ENCODE data around the gene CIP2A.

CIP2A gene

DNA sequence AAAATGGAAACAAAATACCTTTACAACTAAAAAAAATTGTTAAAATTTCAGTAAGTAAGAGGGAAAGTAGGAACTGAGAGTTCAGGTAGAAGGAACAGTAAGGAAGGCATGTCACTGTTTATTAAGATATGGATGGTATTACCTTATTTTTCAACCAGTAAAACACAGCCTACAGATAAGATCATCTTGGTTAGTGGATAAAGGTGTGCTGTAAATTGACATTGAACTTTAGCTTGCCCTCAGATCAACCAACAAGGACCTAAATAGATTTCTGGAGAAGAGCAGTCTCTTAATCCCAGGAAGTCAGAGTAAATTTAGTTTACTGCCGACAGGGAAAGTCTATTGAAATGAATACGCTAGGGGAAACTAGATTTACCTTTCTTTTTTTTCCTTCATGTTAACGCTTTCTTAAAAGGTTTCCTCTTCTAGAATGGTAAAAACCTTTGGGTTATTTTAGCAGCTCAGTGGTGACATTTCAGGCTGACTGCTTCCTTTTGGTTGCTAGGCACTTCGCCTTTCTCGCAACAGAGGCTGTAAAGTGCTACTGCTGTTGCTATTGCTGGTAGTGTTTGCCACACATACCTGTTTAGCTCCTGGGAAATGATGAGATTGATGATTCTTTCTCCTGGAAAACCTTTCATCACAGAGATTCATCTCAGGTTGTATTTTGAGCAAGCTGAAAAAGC lies 13.2 kb upstream of the CIP2A start:
- Histone ChIP-seq H3K4me3 (ENCODE audit: low read depth in 1 of 2, low read length in 2 of 2) (no peak overlapping the region), H3K9ac (ENCODE audit: low read length) (no peak overlapping the region), H3K27me3 (ENCODE audit: control insufficient read depth in 1 of 2, insufficient read depth in 2 of 2, low read length in 2 of 2) (no peaks in the 10 kb centered on the region), H3K4me1 (ENCODE audit: insufficient read depth, low read length) (no peaks in the 10 kb centered on the region), H3K9me3 (ENCODE audit: low read length) (no peaks in the 10 kb centered on the region), H3K27ac (ENCODE audit: low read depth, low read length) (no peak overlapping the region), H3K36me3 (ENCODE audit: insufficient read depth, low read length) (no peaks in the 10 kb centered on the region)

DNA sequence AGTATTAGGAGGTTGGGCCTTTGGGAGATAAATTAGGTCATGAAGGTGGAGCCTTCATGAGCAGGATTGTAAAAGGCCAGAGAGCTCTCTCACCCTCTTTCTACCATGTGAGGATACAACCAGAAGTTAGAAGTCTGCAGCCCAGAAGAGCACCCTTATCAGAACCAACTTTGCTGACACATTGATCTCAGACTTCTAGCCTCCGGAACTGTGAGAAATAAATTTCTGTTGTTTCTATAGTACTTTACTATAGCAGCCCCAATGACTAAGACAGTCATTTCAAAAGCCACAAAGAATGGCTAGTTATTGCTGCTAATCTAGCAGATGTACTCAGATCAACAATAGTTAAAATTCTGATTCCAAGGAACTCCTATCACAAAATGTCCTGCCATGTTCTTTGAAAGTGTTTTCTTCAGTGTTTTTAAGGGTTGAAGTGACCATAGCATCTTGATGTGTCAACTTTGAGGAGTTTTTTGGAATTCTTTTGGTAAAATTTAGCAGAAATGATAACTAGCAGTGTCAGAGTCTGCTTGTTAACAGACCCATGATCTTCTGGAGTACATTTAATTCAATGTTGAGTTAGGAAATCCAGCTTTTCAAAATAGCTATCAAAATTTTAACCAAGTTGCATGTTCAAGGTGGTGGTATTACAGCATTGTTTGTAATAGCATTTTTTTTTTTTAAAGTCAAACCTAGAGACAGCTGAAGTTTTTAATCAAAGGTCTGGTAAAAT lies 10.6 kb upstream of the CIP2A start:
- H3K27ac ChIP-seq (ENCODE audit: low read depth, low read length): no peak overlapping the region
- no peak overlapping the region for H3K4me3 ChIP-seq (ENCODE audit: low read depth in 1 of 2, low read length in 2 of 2)
- H3K36me3 ChIP-seq (ENCODE audit: insufficient read depth, low read length): no peaks in the 10 kb centered on the region
- H3K27me3 ChIP-seq (ENCODE audit: control insufficient read depth in 1 of 2, insufficient read depth in 2 of 2, low read length in 2 of 2): no peaks in the 10 kb centered on the region
- no peak overlapping the region for H3K9ac ChIP-seq (ENCODE audit: low read length)
- H3K4me1 ChIP-seq (ENCODE audit: insufficient read depth, low read length): no peaks in the 10 kb centered on the region
- H3K9me3 ChIP-seq (ENCODE audit: low read length): no peaks in the 10 kb centered on the region

DNA sequence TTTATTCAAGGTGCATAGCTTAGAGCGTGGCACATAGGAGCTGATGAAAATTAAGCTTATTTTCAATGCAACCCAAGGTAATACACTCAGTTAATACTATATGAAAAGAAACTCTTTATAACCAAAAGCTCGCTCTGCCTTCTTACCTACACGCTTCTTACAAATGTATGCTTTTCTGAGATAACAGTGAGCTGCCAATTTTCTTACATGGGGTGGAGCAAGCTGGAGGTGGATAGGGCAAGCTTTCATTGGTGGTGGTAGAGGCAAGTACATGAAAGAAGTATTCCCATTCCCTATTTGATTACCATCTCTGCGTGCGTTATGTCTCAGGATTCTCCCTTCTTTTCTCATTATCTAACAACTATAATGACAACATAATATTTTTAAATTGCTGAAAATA lies 9.1 kb upstream of the CIP2A start:
- no peaks in the 10 kb centered on the region for H3K36me3 ChIP-seq (ENCODE audit: insufficient read depth, low read length)
- no peak overlapping the region for H3K27ac ChIP-seq (ENCODE audit: low read depth, low read length)

DNA sequence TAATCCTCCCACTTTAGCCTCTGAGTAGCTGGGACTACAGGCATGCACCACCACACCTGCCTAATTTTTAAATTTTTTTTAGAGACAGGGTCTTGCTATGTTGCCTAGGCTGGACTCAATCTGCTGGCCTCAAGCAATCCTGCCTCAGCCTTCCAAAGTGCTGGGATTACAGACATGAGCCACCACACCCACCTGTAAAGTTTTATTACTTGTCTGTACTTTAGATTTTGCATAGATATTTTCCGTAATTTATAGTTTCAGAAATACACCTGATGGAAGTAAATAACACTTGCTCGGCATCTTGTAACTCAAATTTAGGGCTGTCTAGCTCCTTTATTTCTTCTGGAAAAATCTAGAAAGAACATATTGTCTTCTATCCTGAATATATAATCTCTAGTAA lies 6.1 kb upstream of the CIP2A start:
- Histone ChIP-seq H3K9me3 (ENCODE audit: low read length) (no peaks in the 10 kb centered on the region), H3K4me3 (ENCODE audit: low read depth in 1 of 2, low read length in 2 of 2) (no peak overlapping the region), H3K4me1 (ENCODE audit: insufficient read depth, low read length) (no peaks in the 10 kb centered on the region), H3K9ac (ENCODE audit: low read length) (no peak overlapping the region), H3K27ac (ENCODE audit: low read depth, low read length) (no peak overlapping the region), H3K36me3 (ENCODE audit: insufficient read depth, low read length) (no peaks in the 10 kb centered on the region), H3K27me3 (ENCODE audit: control insufficient read depth in 1 of 2, insufficient read depth in 2 of 2, low read length in 2 of 2) (no peaks in the 10 kb centered on the region)

More for the DNA sequence above, 9.1 kb upstream of the CIP2A start:
- Histone ChIP-seq H3K9ac (ENCODE audit: low read length) (no peak overlapping the region), H3K9me3 (ENCODE audit: low read length) (no peaks in the 10 kb centered on the region), H3K27me3 (ENCODE audit: control insufficient read depth in 1 of 2, insufficient read depth in 2 of 2, low read length in 2 of 2) (no peaks in the 10 kb centered on the region), H3K4me3 (ENCODE audit: low read depth in 1 of 2, low read length in 2 of 2) (no peak overlapping the region), H3K4me1 (ENCODE audit: insufficient read depth, low read length) (no peaks in the 10 kb centered on the region)

DNA sequence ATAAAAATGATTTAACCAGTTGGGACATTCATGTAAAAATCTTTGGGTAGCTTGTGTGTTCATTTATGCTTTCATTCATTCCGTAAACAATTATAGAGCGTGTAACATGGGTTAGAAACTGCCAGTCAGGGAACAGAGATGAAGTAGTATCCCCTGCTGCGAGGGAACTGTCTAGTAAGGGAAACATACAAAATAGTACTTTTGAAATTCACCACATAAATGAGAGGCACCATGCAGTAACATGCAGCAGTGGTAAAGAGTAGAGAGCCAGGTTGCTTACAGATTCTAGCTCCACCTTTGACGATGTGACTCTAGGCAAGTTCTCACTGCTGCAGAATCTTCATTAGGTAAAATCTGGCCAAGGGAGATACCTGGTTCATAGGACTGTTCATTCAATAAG lies 1.2 kb upstream of the CIP2A start:
- H3K4me3 ChIP-seq (ENCODE audit: low read depth in 1 of 2, low read length in 2 of 2): peak overlapping the region in 1 of 2 donors; percentile 70
- no peaks in the 10 kb centered on the region for H3K27me3 ChIP-seq (ENCODE audit: control insufficient read depth in 1 of 2, insufficient read depth in 2 of 2, low read length in 2 of 2)
- H3K36me3 ChIP-seq (ENCODE audit: insufficient read depth, low read length): no peaks in the 10 kb centered on the region
- no peaks in the 10 kb centered on the region for H3K9me3 ChIP-seq (ENCODE audit: low read length)
- no peaks in the 10 kb centered on the region for H3K4me1 ChIP-seq (ENCODE audit: insufficient read depth, low read length)
- H3K27ac ChIP-seq (ENCODE audit: low read depth, low read length): no peak overlapping the region
- H3K9ac ChIP-seq (ENCODE audit: low read length): peak overlapping the region; percentile 75

DNA sequence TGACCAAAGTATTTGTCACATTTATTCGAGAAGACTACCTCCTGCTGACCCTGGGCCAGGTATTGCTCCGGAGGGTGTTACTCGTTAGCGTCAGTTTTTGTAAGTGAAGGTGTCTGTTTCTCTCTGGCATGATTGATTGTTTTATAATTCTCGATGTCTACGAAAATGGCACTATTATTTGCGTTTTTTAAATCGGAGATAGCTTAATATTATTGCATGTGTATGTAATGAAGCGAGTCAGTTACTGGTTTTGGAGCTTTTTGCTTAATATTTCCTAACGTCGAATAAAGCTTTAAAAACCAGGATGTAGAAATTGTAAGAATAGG lies 723 bp upstream of the CIP2A start:
- Histone ChIP-seq H3K27ac (ENCODE audit: low read depth, low read length) (peak overlapping the region; percentile 81), H3K27me3 (ENCODE audit: control insufficient read depth in 1 of 2, insufficient read depth in 2 of 2, low read length in 2 of 2) (no peaks in the 10 kb centered on the region), H3K4me1 (ENCODE audit: insufficient read depth, low read length) (no peaks in the 10 kb centered on the region), H3K9ac (ENCODE audit: low read length) (peak overlapping the region; percentile 75), H3K9me3 (ENCODE audit: low read length) (no peaks in the 10 kb centered on the region), H3K36me3 (ENCODE audit: insufficient read depth, low read length) (no peaks in the 10 kb centered on the region), H3K4me3 (ENCODE audit: low read depth in 1 of 2, low read length in 2 of 2) (peak overlapping the region; percentile 67 to 70)

DNA sequence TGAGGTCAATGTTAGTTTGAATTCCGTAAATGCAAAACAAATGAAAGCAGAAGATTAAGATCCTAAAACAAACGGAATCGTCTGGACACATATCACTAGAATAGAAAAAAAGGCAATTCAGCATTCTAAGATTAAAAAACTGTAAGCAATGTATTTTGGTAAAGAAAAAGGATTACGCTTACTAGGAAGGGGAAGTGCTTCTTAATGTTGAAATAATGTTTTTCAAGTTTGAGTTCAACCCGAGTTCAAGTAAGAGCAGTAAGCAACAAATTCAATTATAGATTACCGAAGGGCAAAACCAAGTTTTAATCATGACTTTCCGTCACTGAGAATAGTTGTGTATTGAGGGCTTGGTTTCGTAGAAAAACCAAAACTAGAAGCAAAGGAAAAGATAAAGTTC lies 637 bp downstream of the CIP2A start:
- no peaks in the 10 kb centered on the region for H3K4me1 ChIP-seq (ENCODE audit: insufficient read depth, low read length)
- no peaks in the 10 kb centered on the region for H3K36me3 ChIP-seq (ENCODE audit: insufficient read depth, low read length)
- H3K9ac ChIP-seq (ENCODE audit: low read length): no peak overlapping the region
- peak overlapping the region; percentile 17 for H3K27ac ChIP-seq (ENCODE audit: low read depth, low read length)
- H3K4me3 ChIP-seq (ENCODE audit: low read depth in 1 of 2, low read length in 2 of 2): peak overlapping the region; percentile 67 to 70
- no peaks in the 10 kb centered on the region for H3K9me3 ChIP-seq (ENCODE audit: low read length)
- no peaks in the 10 kb centered on the region for H3K27me3 ChIP-seq (ENCODE audit: control insufficient read depth in 1 of 2, insufficient read depth in 2 of 2, low read length in 2 of 2)

DNA sequence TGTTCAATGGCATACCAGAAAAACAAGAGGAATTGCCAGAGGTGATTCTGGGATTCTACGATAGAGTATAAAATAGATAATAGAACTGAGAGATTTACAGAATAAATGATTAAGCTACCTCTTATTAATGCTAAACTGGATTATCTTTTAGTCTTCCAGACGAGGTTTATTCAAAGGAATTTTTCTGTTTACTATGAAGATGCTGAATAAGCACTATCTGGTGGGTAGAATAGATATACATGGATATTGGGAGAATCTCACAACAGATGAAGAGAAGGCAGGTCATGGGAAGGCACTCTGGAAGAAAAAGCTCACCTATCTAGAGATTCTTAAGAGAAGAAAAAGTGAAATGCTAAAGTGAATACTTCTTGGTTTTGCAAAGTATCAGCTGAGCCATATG lies 11.2 kb downstream of the CIP2A start:
- H3K27ac ChIP-seq (ENCODE audit: low read depth, low read length): no peak overlapping the region

DNA sequence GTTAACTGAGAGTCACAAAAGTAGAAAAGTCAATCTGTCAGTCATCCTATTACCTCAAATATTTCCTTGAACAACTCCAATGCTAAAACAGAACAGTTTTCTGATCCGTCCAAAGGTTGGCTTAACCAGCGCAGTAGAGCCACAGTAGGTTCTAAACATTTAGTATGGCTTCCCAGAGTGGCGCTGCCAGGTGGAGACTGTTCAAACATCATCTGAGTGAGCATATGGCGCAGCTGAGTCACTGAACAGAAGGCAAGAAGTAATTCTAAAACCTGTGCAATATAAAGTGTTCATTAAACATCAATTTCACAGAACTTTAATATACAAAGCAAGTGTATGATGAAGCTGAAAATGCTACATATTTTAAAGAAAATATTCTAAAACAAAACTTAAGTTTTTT lies 19.9 kb downstream of the CIP2A start:
- Histone ChIP-seq H3K27ac (ENCODE audit: low read depth, low read length) (no peak overlapping the region), H3K4me3 (ENCODE audit: low read depth in 1 of 2, low read length in 2 of 2) (no peak overlapping the region), H3K36me3 (ENCODE audit: insufficient read depth, low read length) (no peaks in the 10 kb centered on the region), H3K27me3 (ENCODE audit: control insufficient read depth in 1 of 2, insufficient read depth in 2 of 2, low read length in 2 of 2) (no peaks in the 10 kb centered on the region), H3K9me3 (ENCODE audit: low read length) (no peaks in the 10 kb centered on the region), H3K4me1 (ENCODE audit: insufficient read depth, low read length) (no peaks in the 10 kb centered on the region), H3K9ac (ENCODE audit: low read length) (no peak overlapping the region)

More for the DNA sequence above, 11.2 kb downstream of the CIP2A start:
- Histone ChIP-seq H3K27me3 (ENCODE audit: control insufficient read depth in 1 of 2, insufficient read depth in 2 of 2, low read length in 2 of 2) (no peaks in the 10 kb centered on the region), H3K4me1 (ENCODE audit: insufficient read depth, low read length) (no peaks in the 10 kb centered on the region), H3K9ac (ENCODE audit: low read length) (no peak overlapping the region), H3K9me3 (ENCODE audit: low read length) (no peaks in the 10 kb centered on the region), H3K4me3 (ENCODE audit: low read depth in 1 of 2, low read length in 2 of 2) (no peak overlapping the region), H3K36me3 (ENCODE audit: insufficient read depth, low read length) (no peaks in the 10 kb centered on the region)

DNA sequence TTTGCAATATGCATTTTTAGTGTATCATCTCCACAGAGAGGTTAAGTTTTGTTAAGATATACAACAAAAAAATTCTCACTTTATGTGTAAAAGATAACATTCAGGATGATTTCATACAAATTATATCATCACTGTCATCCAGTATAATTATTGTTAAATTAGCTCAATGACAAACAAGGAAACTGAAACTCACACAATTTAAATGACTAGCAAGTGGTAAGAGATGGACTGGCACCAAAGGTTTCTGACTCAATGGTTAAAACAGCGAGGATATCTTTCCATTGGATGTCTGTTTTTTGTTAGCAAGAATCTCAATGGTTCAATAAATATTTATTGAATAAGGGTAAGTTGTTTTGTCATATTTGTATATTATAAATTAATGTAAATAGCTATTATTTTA lies 22.6 kb downstream of the CIP2A start:
- Histone ChIP-seq H3K27ac (ENCODE audit: low read depth, low read length) (no peak overlapping the region), H3K9ac (ENCODE audit: low read length) (no peak overlapping the region), H3K27me3 (ENCODE audit: control insufficient read depth in 1 of 2, insufficient read depth in 2 of 2, low read length in 2 of 2) (no peaks in the 10 kb centered on the region), H3K4me3 (ENCODE audit: low read depth in 1 of 2, low read length in 2 of 2) (no peak overlapping the region), H3K4me1 (ENCODE audit: insufficient read depth, low read length) (no peaks in the 10 kb centered on the region), H3K9me3 (ENCODE audit: low read length) (no peaks in the 10 kb centered on the region), H3K36me3 (ENCODE audit: insufficient read depth, low read length) (no peaks in the 10 kb centered on the region)

DNA sequence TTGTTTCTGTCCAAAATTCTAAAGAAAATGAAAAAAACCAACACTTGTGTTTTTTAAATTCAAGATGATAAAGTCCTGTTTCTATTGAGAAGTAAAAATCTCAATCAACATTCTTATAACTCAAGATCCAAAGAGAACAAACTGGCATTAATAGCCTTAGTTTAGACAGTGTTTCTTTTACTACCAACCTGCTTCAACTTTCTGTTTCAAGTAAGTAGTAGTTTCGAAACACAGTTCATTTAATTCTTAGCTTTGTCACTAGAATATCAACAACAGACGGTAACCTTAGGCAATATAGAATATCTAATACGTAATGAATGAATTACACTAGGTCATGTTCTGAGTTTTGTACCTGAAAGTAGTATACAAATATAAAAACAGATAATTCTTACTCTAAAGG lies 23.7 kb downstream of the CIP2A start:
- Histone ChIP-seq H3K4me1 (ENCODE audit: insufficient read depth, low read length) (no peaks in the 10 kb centered on the region), H3K36me3 (ENCODE audit: insufficient read depth, low read length) (no peaks in the 10 kb centered on the region), H3K27ac (ENCODE audit: low read depth, low read length) (no peak overlapping the region), H3K4me3 (ENCODE audit: low read depth in 1 of 2, low read length in 2 of 2) (no peak overlapping the region), H3K9me3 (ENCODE audit: low read length) (no peaks in the 10 kb centered on the region), H3K9ac (ENCODE audit: low read length) (no peak overlapping the region), H3K27me3 (ENCODE audit: control insufficient read depth in 1 of 2, insufficient read depth in 2 of 2, low read length in 2 of 2) (no peaks in the 10 kb centered on the region)

DNA sequence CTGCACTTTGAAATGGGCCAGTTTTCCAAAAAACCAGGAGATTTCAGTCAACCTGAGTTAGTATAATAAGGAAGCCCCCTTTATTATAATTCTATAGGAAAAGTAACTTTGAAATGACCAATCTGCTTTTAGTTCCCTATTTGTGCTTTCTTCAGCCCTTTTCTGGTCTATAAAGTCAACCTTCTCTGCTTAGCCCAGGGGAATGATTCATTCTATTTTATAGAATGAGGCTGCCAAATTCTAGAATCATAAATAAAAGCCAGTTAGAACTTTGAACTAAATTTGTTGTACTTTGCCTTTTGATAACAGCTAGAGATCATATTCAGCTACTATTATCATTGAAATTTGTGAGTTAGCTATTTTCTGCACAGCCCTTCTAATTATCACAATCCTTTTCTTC lies 24.7 kb downstream of the CIP2A start:
- Histone ChIP-seq H3K9ac (ENCODE audit: low read length) (no peak overlapping the region), H3K36me3 (ENCODE audit: insufficient read depth, low read length) (no peaks in the 10 kb centered on the region), H3K4me1 (ENCODE audit: insufficient read depth, low read length) (no peaks in the 10 kb centered on the region), H3K9me3 (ENCODE audit: low read length) (no peaks in the 10 kb centered on the region), H3K27ac (ENCODE audit: low read depth, low read length) (no peak overlapping the region), H3K27me3 (ENCODE audit: control insufficient read depth in 1 of 2, insufficient read depth in 2 of 2, low read length in 2 of 2) (no peaks in the 10 kb centered on the region), H3K4me3 (ENCODE audit: low read depth in 1 of 2, low read length in 2 of 2) (no peak overlapping the region)
